Activated T-cell treated with anti-CD3 and anti-CD28 coated beads for 48 hours (primary cell): ENCODE data around the gene MYOZ3.

Source experiments
- DNase-seq: peaks from one replicate; pipeline ENCODE4 v3.0.0-alpha.2; 2020; ENCODE audit warnings: low read depth

MYOZ3 gene

GRCh38 chr5:150642991-150643710 lies 17.9 kb upstream of the MYOZ3 start:
- DNase-seq, result no peak

GRCh38 chr5:150644058-150644457 lies 17.0 kb upstream of the MYOZ3 start:
- no peak for DNase-seq

GRCh38 chr5:150644514-150644913 lies 16.5 kb upstream of the MYOZ3 start:
- no peak for DNase-seq

GRCh38 chr5:150645070-150645700 lies 15.9 kb upstream of the MYOZ3 start:
- no peak for DNase-seq

- no peak for DNase-seq
Measured at GRCh38 chr5:150647275-150648251, 13.5 kb upstream of the MYOZ3 start.

- DNase-seq, result no peak
Measured at GRCh38 chr5:150648294-150649107, 12.6 kb upstream of the MYOZ3 start.

- no peak for DNase-seq
Measured at GRCh38 chr5:150649108-150650020, 11.7 kb upstream of the MYOZ3 start.

GRCh38 chr5:150650021-150651006 lies 10.7 kb upstream of the MYOZ3 start:
- no peak for DNase-seq

GRCh38 chr5:150651382-150651781 lies 9.7 kb upstream of the MYOZ3 start:
- DNase-seq, result no peak

- DNase-seq, result no peak
Measured at GRCh38 chr5:150651924-150652671, 9.0 kb upstream of the MYOZ3 start.

- no peak for DNase-seq
Measured at GRCh38 chr5:150653145-150653761, 7.8 kb upstream of the MYOZ3 start.

GRCh38 chr5:150653762-150654556 lies 7.1 kb upstream of the MYOZ3 start:
- DNase-seq, result no peak

- DNase-seq, result no peak
Measured at GRCh38 chr5:150655221-150655620, 5.8 kb upstream of the MYOZ3 start.

- DNase-seq, result peak; percentile 68
Measured at GRCh38 chr5:150656191-150657132, 4.6 kb upstream of the MYOZ3 start.

- no peak for DNase-seq
Measured at GRCh38 chr5:150658121-150658520, 2.9 kb upstream of the MYOZ3 start.

GRCh38 chr5:150658699-150659265 lies 2.3 kb upstream of the MYOZ3 start:
- no peak for DNase-seq
